HG02623 (cell line): ENCODE measurements around the gene GNAT2.

Experiments used
- ATAC-seq: cut with Tn5 transposase; IDR thresholded peaks from one replicate; pipeline ENCODE4 v1.9.1; 2021; ENCODE audit warnings: moderate library complexity; ENCODE audit not compliant: unreplicated experiment

Gene GNAT2

GRCh38 chr1:109613361-109614147, 5.9 kb downstream of the GNAT2 start:
- no peak for ATAC-seq

GRCh38 chr1:109611308-109611990, 8.0 kb downstream of the GNAT2 start:
- no peak for ATAC-seq

GRCh38 chr1:109610609-109611307, 8.7 kb downstream of the GNAT2 start:
- ATAC-seq, result no peak

- ATAC-seq, result no peak
Observed at GRCh38 chr1:109609881-109610280, 9.5 kb downstream of the GNAT2 start.

GRCh38 chr1:109605381-109605780, 14.0 kb downstream of the GNAT2 start:
- ATAC-seq, result no peak

DNA sequence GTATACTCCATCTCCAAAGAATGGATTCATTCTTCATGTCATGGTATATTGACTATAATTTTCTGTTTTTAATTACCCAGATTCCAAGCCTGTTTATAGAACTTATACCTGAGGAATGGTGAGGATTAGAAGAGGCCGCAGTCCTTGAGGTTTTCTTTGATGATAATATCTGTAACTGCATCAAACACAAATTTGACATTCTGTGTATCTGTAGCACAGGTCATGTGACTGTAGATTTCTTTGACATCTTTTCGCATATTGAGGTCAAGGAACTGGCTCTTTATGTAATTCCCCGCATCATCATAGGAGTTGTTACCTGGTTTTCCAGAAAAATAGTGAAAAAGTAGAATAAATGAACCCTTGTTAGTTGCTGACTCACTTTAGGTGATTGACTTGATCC, 16.2 kb downstream of the GNAT2 start:
- ATAC-seq, result no peak

- ATAC-seq, result no peak
Observed at GRCh38 chr1:109598655-109599054, 20.8 kb downstream of the GNAT2 start.

DNA sequence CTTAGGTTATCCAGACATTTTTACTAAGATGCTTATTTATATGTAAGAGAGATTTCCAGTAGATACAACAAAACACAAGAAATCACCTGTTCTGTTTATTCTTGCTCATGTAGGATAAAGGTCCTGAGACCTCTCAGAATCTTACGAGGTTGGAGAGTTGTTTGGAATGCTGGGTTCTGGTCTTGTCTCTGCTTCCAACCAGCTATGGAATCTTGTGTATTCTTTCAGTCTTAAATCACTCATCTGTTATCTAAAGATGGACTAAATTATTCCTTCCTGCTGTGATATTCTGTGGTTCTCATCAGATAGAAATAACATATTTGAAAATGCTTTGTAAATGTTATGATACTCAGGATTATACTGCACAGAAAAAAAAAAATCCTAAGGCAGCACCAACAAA, 21.3 kb downstream of the GNAT2 start:
- ATAC-seq, result no peak

DNA sequence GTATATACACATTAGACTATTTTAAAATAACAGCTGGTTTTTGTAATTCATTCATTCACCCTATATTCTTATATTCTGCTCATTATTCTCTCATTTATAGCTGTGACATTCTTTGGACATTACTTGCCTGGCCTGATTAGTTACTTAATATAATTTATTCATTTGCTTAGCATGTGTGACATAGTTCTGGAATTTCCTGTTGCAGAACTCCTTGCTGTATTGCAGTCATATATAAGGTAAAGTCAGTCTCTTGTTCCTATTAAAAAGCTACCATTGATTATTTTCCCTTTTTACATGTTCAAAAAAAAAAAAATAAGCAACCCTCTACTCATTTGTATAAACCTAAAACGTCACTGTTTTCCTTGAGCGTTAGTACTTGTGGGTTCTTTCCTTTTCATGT, 23.9 kb downstream of the GNAT2 start:
- no peak for ATAC-seq

- no peak for ATAC-seq
Observed at GRCh38 chr1:109592916-109593315, 26.5 kb downstream of the GNAT2 start.

GRCh38 chr1:109589679-109590078, 29.7 kb downstream of the GNAT2 start:
- no peak for ATAC-seq

GRCh38 chr1:109589177-109589576, 30.2 kb downstream of the GNAT2 start:
- ATAC-seq, result no peak

GRCh38 chr1:109586055-109586454, 33.4 kb downstream of the GNAT2 start:
- no peak for ATAC-seq

DNA sequence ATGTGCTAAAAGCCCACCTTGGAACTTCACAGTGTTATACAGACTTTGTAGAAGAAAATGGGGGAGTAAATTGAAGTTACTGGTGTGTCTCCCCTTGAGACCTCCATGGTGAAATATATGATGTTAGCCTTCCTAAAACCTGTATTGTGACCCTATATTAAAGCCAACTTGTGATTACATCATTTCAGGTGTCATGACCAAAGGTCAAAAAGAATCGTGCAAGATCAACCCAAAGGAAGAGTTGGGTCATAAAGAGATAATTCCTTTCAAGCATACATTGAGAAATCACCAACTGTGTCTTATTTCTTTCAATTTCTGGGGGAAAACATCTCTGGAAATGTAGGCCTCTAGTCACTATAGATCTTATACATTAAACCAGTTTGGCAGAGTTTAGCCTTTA, 34.6 kb downstream of the GNAT2 start:
- ATAC-seq, result no peak

DNA sequence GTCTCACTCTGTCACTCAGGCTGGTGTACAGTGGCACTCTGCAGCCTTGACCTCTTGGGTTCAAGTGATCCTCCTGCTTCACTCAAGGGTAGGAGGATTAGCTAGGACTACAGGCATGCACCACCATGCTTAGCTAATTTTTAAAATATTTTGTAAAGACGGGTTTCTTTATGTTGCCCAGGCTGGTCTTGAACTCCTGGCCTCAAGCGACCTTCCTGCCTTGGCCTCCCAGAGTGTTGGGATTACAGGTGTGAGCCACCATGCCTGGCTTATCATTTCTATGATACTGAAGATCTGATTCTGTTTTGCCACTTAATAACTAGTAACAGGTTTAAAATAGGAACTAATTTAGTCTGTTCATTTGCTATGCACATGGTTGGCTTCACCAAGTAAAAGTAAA, 37.4 kb downstream of the GNAT2 start:
- no peak for ATAC-seq

GRCh38 chr1:109579491-109579890, 39.9 kb downstream of the GNAT2 start:
- no peak for ATAC-seq

DNA sequence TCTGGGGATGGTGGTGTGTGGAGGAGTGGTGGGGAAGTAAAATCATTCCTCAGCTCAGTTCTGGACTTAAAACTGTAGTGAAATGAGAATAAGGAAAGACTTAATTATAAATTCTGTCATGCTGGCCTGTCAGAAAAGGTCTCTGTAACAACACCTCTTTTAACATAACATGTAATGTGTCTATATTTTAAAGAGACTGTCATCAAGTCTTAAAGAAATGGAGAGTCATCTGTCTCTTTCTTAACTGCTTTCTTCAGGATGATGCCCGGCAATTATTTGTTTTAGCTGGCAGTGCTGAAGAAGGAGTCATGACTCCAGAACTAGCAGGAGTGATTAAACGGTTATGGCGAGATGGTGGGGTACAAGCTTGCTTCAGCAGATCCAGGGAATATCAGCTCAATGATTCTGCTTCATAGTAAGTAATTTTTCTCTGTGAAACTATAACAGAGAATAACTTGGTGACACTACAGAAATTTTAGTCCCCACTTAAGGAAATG, 40.4 kb downstream of the GNAT2 start:
- no peak for ATAC-seq

- ATAC-seq, result no peak
Observed at GRCh38 chr1:109573785-109574184, 45.6 kb downstream of the GNAT2 start.

DNA sequence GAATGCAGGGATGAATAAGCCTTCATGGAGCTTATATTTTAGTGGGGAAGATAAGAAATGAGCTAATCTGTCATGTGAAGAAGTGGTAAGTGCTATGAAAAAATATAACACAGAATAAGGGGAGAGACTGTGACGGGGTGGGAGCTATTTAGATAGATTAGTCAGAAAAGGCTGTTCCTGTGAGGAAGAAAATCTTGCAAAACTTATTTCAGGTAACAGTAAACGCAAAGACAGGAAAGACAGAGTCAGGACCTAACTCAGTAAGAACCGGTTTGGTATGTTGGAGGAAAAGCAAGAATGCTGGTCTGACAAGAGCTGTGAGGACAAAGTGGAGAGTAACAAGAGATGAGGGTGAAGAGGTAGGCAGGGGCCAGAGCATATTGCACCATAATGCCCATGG, 49.0 kb downstream of the GNAT2 start:
- no peak for ATAC-seq

GRCh38 chr1:109569323-109569722, 50.1 kb downstream of the GNAT2 start:
- no peak for ATAC-seq

- no peak for ATAC-seq
Observed at GRCh38 chr1:109567877-109568672, 51.3 kb downstream of the GNAT2 start.
